Measurements from ENCODE around the gene F7. TPM values are rescaled to one million over a fixed set of nuclear protein-coding genes. Genes with fewer than 3 reads are reported as not detected.
A peak's percentile ranks its signal among the peaks of the same experiment; 100 is the strongest.

F7 gene
- total RNA-seq, 2 experiments from 2014 or later: not detected

- ATAC-seq: no peak
- peaks cover 28% of the 10 kb centered on the region for H3K4me1 Mint-ChIP-seq (ENCODE audit: low read depth)
- peaks cover 4% of the 10 kb centered on the region for H3K9me3 Mint-ChIP-seq (ENCODE audit: insufficient read depth)
- CTCF ChIA-PET: no interaction called here
- H3K36me3 Mint-ChIP-seq (ENCODE audit: low read depth): peaks cover 23% of the 10 kb centered on the region
- peak overlapping the region; percentile 80 for H3K27ac Mint-ChIP-seq
- POLR2A ChIA-PET: no interaction called here
- DNase-seq: no peak
- peak overlapping the region; percentile 5 for H3K4me3 Mint-ChIP-seq
- no peaks in the 10 kb centered on the region for H3K27me3 Mint-ChIP-seq (ENCODE audit: low read depth)
Measured at GRCh38 chr13:113162783-113163685, 57.4 kb downstream of the F7 start.

GRCh38 chr13:113164492-113164891 lies 58.9 kb downstream of the F7 start:
- Mint-ChIP-seq H3K36me3 (ENCODE audit: low read depth) (peaks cover 33% of the 10 kb centered on the region), H3K4me3 (no peak overlapping the region), H3K4me1 (ENCODE audit: low read depth) (peaks cover 28% of the 10 kb centered on the region), H3K27me3 (ENCODE audit: low read depth) (no peaks in the 10 kb centered on the region), H3K27ac (peak overlapping the region; percentile 57), H3K9me3 (ENCODE audit: insufficient read depth) (peaks cover 4% of the 10 kb centered on the region)
- no peak for ATAC-seq
- POLR2A ChIA-PET: no interaction called here
- DNase-seq: no peak
- CTCF ChIA-PET: no interaction called here

GRCh38 chr13:113166266-113166665 lies 60.7 kb downstream of the F7 start:
- no peak overlapping the region for H3K27ac Mint-ChIP-seq
- no peak for DNase-seq
- H3K9me3 Mint-ChIP-seq (ENCODE audit: insufficient read depth): no peaks in the 10 kb centered on the region
- peaks cover 19% of the 10 kb centered on the region for H3K4me1 Mint-ChIP-seq (ENCODE audit: low read depth)
- H3K36me3 Mint-ChIP-seq (ENCODE audit: low read depth): peaks cover 43% of the 10 kb centered on the region
- H3K27me3 Mint-ChIP-seq (ENCODE audit: low read depth): no peaks in the 10 kb centered on the region
- ATAC-seq: no peak
- no peak overlapping the region for H3K4me3 Mint-ChIP-seq
- CTCF ChIA-PET: no interaction called here
- POLR2A ChIA-PET: no interaction called here

GRCh38 chr13:113166681-113167080 lies 61.1 kb downstream of the F7 start:
- no peaks in the 10 kb centered on the region for H3K27me3 Mint-ChIP-seq (ENCODE audit: low read depth)
- no peak overlapping the region for H3K27ac Mint-ChIP-seq
- H3K9me3 Mint-ChIP-seq (ENCODE audit: insufficient read depth): no peaks in the 10 kb centered on the region
- H3K4me1 Mint-ChIP-seq (ENCODE audit: low read depth): peaks cover 16% of the 10 kb centered on the region
- peaks cover 44% of the 10 kb centered on the region for H3K36me3 Mint-ChIP-seq (ENCODE audit: low read depth)
- ChIA-PET CTCF (no interaction called here), POLR2A (no interaction called here)
- H3K4me3 Mint-ChIP-seq: no peak overlapping the region
- DNase-seq (no peak), ATAC-seq (no peak)

- no peak overlapping the region for H3K27ac Mint-ChIP-seq
- H3K27me3 Mint-ChIP-seq (ENCODE audit: low read depth): no peaks in the 10 kb centered on the region
- H3K4me1 Mint-ChIP-seq (ENCODE audit: low read depth): peaks cover 16% of the 10 kb centered on the region
- H3K9me3 Mint-ChIP-seq (ENCODE audit: insufficient read depth): no peaks in the 10 kb centered on the region
- H3K4me3 Mint-ChIP-seq: no peak overlapping the region
- ATAC-seq (no peak), DNase-seq (no peak)
- ChIA-PET POLR2A (no interaction called here), CTCF (no interaction called here)
- peaks cover 44% of the 10 kb centered on the region for H3K36me3 Mint-ChIP-seq (ENCODE audit: low read depth)
Measured at GRCh38 chr13:113167155-113167554, 61.6 kb downstream of the F7 start.

- Mint-ChIP-seq H3K27ac (no peak overlapping the region), H3K9me3 (ENCODE audit: insufficient read depth) (no peaks in the 10 kb centered on the region), H3K27me3 (ENCODE audit: low read depth) (no peaks in the 10 kb centered on the region), H3K4me1 (ENCODE audit: low read depth) (peaks cover 16% of the 10 kb centered on the region), H3K36me3 (ENCODE audit: low read depth) (peaks cover 44% of the 10 kb centered on the region), H3K4me3 (no peak overlapping the region)
- ATAC-seq: no peak
- DNase-seq: no peak
- CTCF ChIA-PET: no interaction called here
- POLR2A ChIA-PET: no interaction called here
Measured at GRCh38 chr13:113167575-113167974, 62.0 kb downstream of the F7 start.

- ATAC-seq: no peak
- Mint-ChIP-seq H3K27ac (no peak overlapping the region), H3K9me3 (ENCODE audit: insufficient read depth) (no peaks in the 10 kb centered on the region), H3K36me3 (ENCODE audit: low read depth) (peaks cover 44% of the 10 kb centered on the region), H3K27me3 (ENCODE audit: low read depth) (no peaks in the 10 kb centered on the region), H3K4me1 (ENCODE audit: low read depth) (peaks cover 14% of the 10 kb centered on the region), H3K4me3 (no peak overlapping the region)
- CTCF ChIA-PET: no interaction called here
- POLR2A ChIA-PET: no interaction called here
- no peak for DNase-seq
Measured at GRCh38 chr13:113168211-113168610, 62.6 kb downstream of the F7 start.

- ATAC-seq: no peak
- ChIA-PET POLR2A (interaction anchor here (0.6 to 1.2 kb wide), 2 partner anchors 16 to 185 kb away, joined by 3 read pairs; no protein-coding TSS in a partner anchor), CTCF (no interaction called here)
- peaks cover 44% of the 10 kb centered on the region for H3K36me3 Mint-ChIP-seq (ENCODE audit: low read depth)
- H3K4me3 Mint-ChIP-seq: no peak overlapping the region
- H3K27ac Mint-ChIP-seq: no peak overlapping the region
- no peaks in the 10 kb centered on the region for H3K27me3 Mint-ChIP-seq (ENCODE audit: low read depth)
- no peak for DNase-seq
- H3K9me3 Mint-ChIP-seq (ENCODE audit: insufficient read depth): no peaks in the 10 kb centered on the region
- peaks cover 6% of the 10 kb centered on the region for H3K4me1 Mint-ChIP-seq (ENCODE audit: low read depth)
Measured at GRCh38 chr13:113169277-113170272, 64.0 kb downstream of the F7 start.

Other genes starting within 250 kb of the F7 start
- gene MCF2L, start 136.6 kb upstream of the F7 start, total RNA-seq: 1 to 10 TPM in 1 of 2 experiments, under 1 TPM in 1; 0.76 to 1.0 TPM
- not detected for gene F10, start 17.0 kb downstream of the F7 start, total RNA-seq
- gene PROZ, start 52.9 kb downstream of the F7 start, total RNA-seq: not detected
- gene PCID2, start 102.9 kb downstream of the F7 start, total RNA-seq: 10 to 100 TPM; 49.3 to 52.4 TPM
- 10 to 100 TPM; 65.9 to 70.5 TPM for gene CUL4A, start 103.8 kb downstream of the F7 start, total RNA-seq
- gene LAMP1, start 191.4 kb downstream of the F7 start, total RNA-seq: 10 to 100 TPM; 81.1 TPM